GM12801 (cell line): ENCODE measurements around the gene OSGEP.

Source experiments
- CTCF ChIP-seq: IDR thresholded peaks from one replicate; pipeline ENCODE4 v1.5.1; 2011; ENCODE audit warnings: control low read depth; ENCODE audit not compliant: insufficient read length; ENCODE audit errors: extremely low read depth

The OSGEP gene

GRCh38 chr14:20400589-20400964, 54.0 kb downstream of the OSGEP start:
- TF ChIP-seq CTCF = no peak

- no peak for TF ChIP-seq CTCF
These were observed 57.1 kb downstream of the OSGEP start for GRCh38 chr14:20397511-20397910.
